Measurements from ENCODE around the gene IFIH1. TPM values are rescaled to one million over a fixed set of nuclear protein-coding genes. Genes with fewer than 3 reads are reported as not detected.

The IFIH1 gene
- total RNA-seq, 1 donor from 2014 or later: 5.3 TPM

GRCh38 chr2:162257425-162257824, 61.1 kb downstream of the IFIH1 start:
- no peak for DNase-seq (ENCODE audit: low read depth in 2 of 2)

GRCh38 chr2:162256591-162256991, 61.9 kb downstream of the IFIH1 start:
- DNase-seq (ENCODE audit: low read depth in 2 of 2): no peak

GRCh38 chr2:162254236-162254871, 64.1 kb downstream of the IFIH1 start:
- DNase-seq (ENCODE audit: low read depth in 2 of 2): no peak

GRCh38 chr2:162253435-162253834, 65.0 kb downstream of the IFIH1 start:
- DNase-seq (ENCODE audit: low read depth in 2 of 2): no peak

DNA sequence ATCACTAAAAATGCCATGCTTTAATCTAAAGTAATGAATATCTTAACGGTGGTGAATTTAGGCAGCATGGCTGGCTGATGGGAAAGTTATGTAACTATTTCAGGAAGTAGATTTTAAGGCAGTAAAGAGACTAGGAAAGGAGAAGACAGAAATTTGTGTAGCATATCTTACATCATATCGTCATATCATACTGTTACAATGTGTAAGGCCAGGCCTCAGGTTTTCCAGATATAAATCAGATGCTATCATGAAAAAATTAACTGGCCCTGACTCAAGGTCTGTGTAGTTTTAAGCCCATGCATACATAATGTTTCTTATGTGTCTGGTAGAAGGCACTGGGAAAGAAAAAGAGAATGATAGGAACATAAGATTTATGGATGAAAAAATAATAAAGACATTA, 66.3 kb downstream of the IFIH1 start:
- no peak for DNase-seq (ENCODE audit: low read depth in 2 of 2)

- no peak for DNase-seq (ENCODE audit: low read depth in 2 of 2)
These were observed 72.7 kb downstream of the IFIH1 start for GRCh38 chr2:162245781-162246180.

- peak in 1 of 2 donors; percentile 32 for DNase-seq (ENCODE audit: low read depth in 2 of 2)
These were observed 73.4 kb downstream of the IFIH1 start for GRCh38 chr2:162245061-162245460.

GRCh38 chr2:162244541-162245031, 73.9 kb downstream of the IFIH1 start:
- DNase-seq (ENCODE audit: low read depth in 2 of 2): peak in 1 of 2 donors; percentile 89

GRCh38 chr2:162243715-162244114, 74.8 kb downstream of the IFIH1 start:
- no peak for DNase-seq (ENCODE audit: low read depth in 2 of 2)

DNA sequence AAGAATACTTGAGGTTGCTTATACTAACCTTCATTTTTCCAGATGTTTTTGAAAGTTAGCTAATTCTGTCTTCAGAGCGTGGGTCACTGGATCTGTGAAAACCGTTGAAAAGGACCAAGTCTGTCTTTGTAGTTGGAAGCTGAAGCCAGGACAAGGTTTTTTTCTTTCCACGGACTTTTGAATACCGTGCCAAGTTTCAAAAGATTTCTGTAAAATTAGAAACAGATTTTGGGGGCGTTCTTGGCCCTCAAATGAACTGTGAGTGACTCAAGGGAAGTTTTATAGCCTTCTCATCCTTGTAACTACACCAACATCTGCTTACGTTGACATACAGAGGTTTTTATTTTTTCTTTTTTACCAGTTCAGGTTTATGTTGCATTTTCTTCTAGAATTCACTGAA, 75.2 kb downstream of the IFIH1 start, which contains the start of gene FAP:
Gene FAP, minus strand, starts transcription at position 152 of the 400 bp plus-strand sequence. Its CDS starts 118 bp downstream, at position 34.
- peak in 1 of 2 donors; percentile 25 for DNase-seq (ENCODE audit: low read depth in 2 of 2)

DNA sequence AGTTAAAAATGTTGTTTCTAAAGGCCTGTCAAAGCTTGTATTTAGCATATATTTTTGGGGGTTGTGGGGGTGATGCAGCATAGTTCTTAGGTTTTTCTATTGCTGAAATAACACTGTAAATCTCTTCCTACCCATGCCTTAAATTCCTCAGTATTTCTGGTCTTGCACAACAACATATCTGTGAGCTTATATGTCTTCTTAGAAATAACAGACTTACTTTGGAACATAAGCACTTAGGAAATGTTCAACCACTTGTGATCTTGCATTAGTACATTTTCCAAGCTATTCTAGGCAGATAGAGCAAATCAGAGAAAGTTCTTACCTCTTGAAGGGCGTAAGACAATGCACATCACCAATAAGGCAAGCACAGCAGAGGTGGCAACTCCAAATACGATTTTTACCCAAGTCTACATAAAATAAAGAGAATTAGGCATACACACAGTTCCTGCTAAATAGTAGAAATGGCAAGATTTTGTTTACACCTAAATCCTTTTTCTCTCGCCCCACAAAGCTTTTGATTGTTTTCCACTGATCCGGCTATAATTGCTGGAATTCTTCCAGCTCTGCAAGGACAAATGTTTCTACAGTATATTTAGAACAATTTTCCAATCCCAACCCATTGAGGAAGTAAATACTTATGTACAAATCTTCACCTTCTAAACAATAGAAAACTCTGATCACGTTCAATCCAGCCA, 75.8 kb downstream of the IFIH1 start:
- DNase-seq (ENCODE audit: low read depth in 2 of 2): peak in 1 of 2 donors; percentile 7

- no peak for DNase-seq (ENCODE audit: low read depth in 2 of 2)
These were observed 76.9 kb downstream of the IFIH1 start for GRCh38 chr2:162241571-162241970.

GRCh38 chr2:162234620-162235462, 83.6 kb downstream of the IFIH1 start:
- DNase-seq (ENCODE audit: low read depth in 2 of 2): no peak

DNA sequence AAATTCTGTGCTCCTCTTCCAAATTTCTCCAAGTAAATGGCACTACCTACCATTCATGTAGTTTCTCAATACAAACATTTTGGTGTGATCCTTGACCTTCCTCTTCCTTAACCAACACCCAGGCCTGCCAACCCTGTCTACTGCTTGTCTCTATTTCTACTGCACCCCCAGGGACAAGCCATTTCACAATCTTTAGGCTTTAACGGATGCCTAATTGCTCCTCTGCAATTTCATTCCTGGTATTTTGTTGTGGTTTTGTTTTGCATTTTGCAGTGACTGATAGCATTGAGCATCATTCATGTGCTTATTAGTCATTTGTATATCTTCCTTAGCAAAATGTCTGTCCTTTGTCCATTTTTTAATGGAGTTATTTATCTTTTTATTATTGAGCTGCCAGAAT, 85.3 kb downstream of the IFIH1 start:
- DNase-seq (ENCODE audit: low read depth in 2 of 2): no peak

DNA sequence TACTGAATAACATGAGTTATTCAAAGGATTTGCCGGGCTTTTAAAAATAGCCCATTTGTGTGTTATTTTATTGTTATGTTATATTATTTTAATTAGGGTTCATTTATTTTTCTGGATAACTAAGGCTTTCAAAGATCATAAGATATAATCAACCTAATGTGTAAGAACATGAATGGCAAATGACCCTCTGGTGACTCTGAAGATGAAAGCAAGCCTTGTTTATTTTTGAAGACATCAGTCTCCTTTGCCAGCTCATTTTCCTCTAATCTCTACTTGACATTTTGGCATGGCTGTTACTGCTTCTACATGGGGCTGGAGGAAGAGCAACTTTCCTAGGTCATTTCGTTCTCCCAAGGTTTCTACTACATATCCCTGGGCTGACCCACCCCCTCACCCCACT, 85.8 kb downstream of the IFIH1 start:
- DNase-seq (ENCODE audit: low read depth in 2 of 2): no peak

- no peak for DNase-seq (ENCODE audit: low read depth in 2 of 2)
These were observed 86.5 kb downstream of the IFIH1 start for GRCh38 chr2:162232027-162232426.

GRCh38 chr2:162230761-162231160, 87.7 kb downstream of the IFIH1 start:
- DNase-seq (ENCODE audit: low read depth in 2 of 2): no peak

DNA sequence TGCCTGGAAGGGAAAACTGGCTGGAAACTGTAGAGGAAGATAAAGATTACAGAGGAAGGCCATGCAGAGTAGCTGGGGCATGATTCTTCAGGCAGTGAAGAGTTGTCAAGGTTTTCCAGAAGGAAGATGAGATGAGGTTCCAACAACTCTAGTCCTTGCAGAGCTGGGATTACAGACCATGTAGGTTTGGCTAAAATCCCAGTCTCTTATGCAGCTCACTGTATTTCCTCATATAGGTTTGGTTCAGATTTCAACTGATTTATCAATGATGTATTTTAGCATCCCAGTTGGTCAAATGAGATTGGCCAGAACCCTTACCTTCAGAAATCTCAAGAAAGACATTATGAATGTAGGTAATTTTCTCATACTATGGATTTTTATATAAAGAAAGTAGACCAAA, 91.6 kb downstream of the IFIH1 start:
- DNase-seq (ENCODE audit: low read depth in 2 of 2): no peak

- DNase-seq (ENCODE audit: low read depth in 2 of 2): peak; percentile 22 to 60
These were observed 97.4 kb downstream of the IFIH1 start for GRCh38 chr2:162221064-162221463.

DNA sequence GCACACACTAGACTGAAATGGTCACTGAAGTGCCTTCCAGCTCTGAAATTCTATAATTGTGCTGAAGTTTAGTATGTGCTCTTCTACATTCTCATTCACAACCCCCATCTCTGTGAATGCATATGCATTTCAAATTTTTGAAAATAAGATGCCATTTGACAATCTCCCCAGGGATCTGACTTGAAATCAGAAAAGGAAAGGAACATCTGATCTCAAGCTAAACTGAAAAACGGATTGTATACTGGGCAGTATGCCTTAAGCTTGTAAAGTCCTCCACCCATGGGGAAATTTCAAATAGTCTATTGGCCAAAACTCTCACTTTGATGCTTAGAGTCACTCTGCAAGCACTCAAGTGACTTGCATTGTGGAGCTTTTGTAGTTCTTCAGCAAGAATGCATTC, 98.1 kb downstream of the IFIH1 start:
- DNase-seq (ENCODE audit: low read depth in 2 of 2): no peak

DNA sequence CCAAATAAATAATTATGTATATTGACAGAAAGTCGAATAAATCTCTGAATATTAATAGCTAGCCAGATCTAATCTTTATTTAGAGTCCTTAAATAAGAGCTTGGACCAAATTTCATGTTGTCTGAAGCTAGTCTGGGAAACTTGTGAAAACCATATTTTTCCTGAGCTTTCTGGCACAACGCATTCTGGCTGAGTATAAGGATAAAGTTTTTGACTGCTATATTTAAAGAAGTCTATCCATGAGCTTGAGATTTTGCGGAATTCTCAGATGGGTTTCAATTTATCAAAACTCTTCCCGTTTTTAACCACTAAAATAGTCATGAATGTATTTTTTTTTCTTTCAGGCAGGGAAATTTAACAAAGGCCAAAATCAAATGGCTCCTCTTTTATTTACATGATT, 99.1 kb downstream of the IFIH1 start:
- no peak for DNase-seq (ENCODE audit: low read depth in 2 of 2)

DNA sequence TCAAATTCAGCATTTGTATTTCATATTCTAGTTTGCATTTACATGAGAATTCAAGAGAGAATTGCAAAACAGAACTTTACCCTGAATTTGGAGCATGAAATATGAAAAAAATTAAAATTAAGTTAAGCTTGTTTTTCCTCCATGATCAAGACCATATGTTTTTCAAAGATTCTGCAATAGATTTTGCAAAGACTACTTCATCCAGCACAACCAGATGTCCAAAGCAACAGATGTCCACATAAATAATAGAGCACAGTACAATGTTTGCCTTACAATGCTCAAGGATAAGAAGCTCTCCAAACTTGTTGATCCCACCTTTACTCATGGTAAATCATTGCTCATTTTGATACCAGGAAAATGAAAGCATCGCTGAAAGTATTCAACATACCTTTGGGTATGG, 100.9 kb downstream of the IFIH1 start:
- no peak for DNase-seq (ENCODE audit: low read depth in 2 of 2)
